CD4-positive, alpha-beta T cell treated with Interleukin-4 for 4 hours (primary cell): ENCODE measurements around the gene TIPIN.
"Not testable (repeated sequence)": the region's sequence is repeated elsewhere in the genome, so short reads cannot be mapped to it uniquely, and the experiment has no call there.

Source experiments
- DNase-seq: peaks from one replicate; pipeline ENCODE4 v3.0.0-alpha.2; 2020

TIPIN gene

GRCh38 chr15:66381376-66381775 lies 24.9 kb upstream of the TIPIN start:
- DNase-seq, result not testable (repeated sequence)

GRCh38 chr15:66378814-66379430 lies 22.4 kb upstream of the TIPIN start:
- DNase-seq, result no peak

GRCh38 chr15:66374179-66374578 lies 17.7 kb upstream of the TIPIN start:
- DNase-seq, result no peak

GRCh38 chr15:66369773-66370651 lies 13.5 kb upstream of the TIPIN start:
- DNase-seq, result peak; percentile 30

- DNase-seq, result no peak
Observed at GRCh38 chr15:66364944-66365528, 8.6 kb upstream of the TIPIN start.

- no peak for DNase-seq
Observed at GRCh38 chr15:66362776-66363175, 6.3 kb upstream of the TIPIN start.

- DNase-seq, result not testable (repeated sequence)
Observed at GRCh38 chr15:66361745-66362460, 5.4 kb upstream of the TIPIN start.

GRCh38 chr15:66359740-66360139 lies 3.3 kb upstream of the TIPIN start:
- DNase-seq, result no peak

- no peak for DNase-seq
Observed at GRCh38 chr15:66356077-66356358, 467 bp downstream of the TIPIN start.

- DNase-seq, result not testable (repeated sequence)
Observed at GRCh38 chr15:66348530-66348929, 8.0 kb downstream of the TIPIN start.

- no peak for DNase-seq
Observed at GRCh38 chr15:66328771-66329170, 27.7 kb downstream of the TIPIN start.

- no peak for DNase-seq
Observed at GRCh38 chr15:66327736-66328135, 28.7 kb downstream of the TIPIN start.

- DNase-seq, result no peak
Observed at GRCh38 chr15:66326051-66326450, 30.4 kb downstream of the TIPIN start.

- no peak for DNase-seq
Observed at GRCh38 chr15:66323312-66323928, 33.1 kb downstream of the TIPIN start.

- DNase-seq, result no peak
Observed at GRCh38 chr15:66312144-66312543, 44.3 kb downstream of the TIPIN start.

- DNase-seq, result no peak
Observed at GRCh38 chr15:66310786-66311185, 45.7 kb downstream of the TIPIN start.

- no peak for DNase-seq
Observed at GRCh38 chr15:66309828-66310227, 46.7 kb downstream of the TIPIN start.

- DNase-seq, result no peak
Observed at GRCh38 chr15:66308531-66308930, 48.0 kb downstream of the TIPIN start.

- DNase-seq, result no peak
Observed at GRCh38 chr15:66306381-66306780, 50.1 kb downstream of the TIPIN start.

GRCh38 chr15:66304425-66304824 lies 52.1 kb downstream of the TIPIN start:
- not testable (repeated sequence) for DNase-seq

- no peak for DNase-seq
Observed at GRCh38 chr15:66302489-66303278, 53.8 kb downstream of the TIPIN start.

- no peak for DNase-seq
Observed at GRCh38 chr15:66298803-66299251, 57.7 kb downstream of the TIPIN start.
